Spleen (tissue), 11 donors: ENCODE measurements around the gene BEND7. TPM values are rescaled to one million over a fixed set of nuclear protein-coding genes. Genes with fewer than 3 reads are reported as not detected.

Experiments
- DNase-seq: peaks from one replicate; pipeline ENCODE4 v3.0.0-alpha.2; 2020
- H3K27ac ChIP-seq, 8 donors: fragments of 200-600 bp; sonication (generic) in 7 of 8; 1 replicate in 4 of 8; 2 replicates in 4 of 8; pipeline versions ENCODE4 v1.5.0 to v1.8.0; 2016 to 2021; ENCODE audit warnings: inconsistent platforms in 4 of 8, mild to moderate bottlenecking in 4 of 8, moderate library complexity in 1 of 8
- H3K27me3 ChIP-seq, 7 donors: fragments of 200-600 bp; sonication (generic) in 6 of 7; replicated peaks in 1 of 7; 1 replicate in 4 of 7; 2 replicates in 3 of 7; pipeline versions ENCODE4 v1.5.0 to v1.8.0; 2016 to 2021; ENCODE audit warnings: inconsistent platforms in 3 of 7, mild to moderate bottlenecking in 1 of 7
- H3K36me3 ChIP-seq, 6 donors: fragments of 200-600 bp; sonication (generic) in 5 of 6; 1 replicate in 4 of 6; 2 replicates in 2 of 6; pipeline versions ENCODE4 v1.5.0 to v1.8.0; 2016 to 2021; ENCODE audit warnings: inconsistent platforms in 2 of 6
- H3K4me1 ChIP-seq, 6 donors: fragments of 200-600 bp; sonication (generic) in 5 of 6; 1 replicate in 3 of 6; 2 replicates in 3 of 6; pipeline versions ENCODE4 v1.5.0 to v1.8.0; 2016 to 2021; ENCODE audit warnings: inconsistent platforms in 3 of 6
- H3K4me3 ChIP-seq, 8 donors: fragments of 200-600 bp; sonication (generic) in 7 of 8; 1 replicate in 4 of 8; 2 replicates in 4 of 8; pipeline versions ENCODE4 v1.5.0 to v1.8.0; 2016 to 2021; ENCODE audit warnings: inconsistent platforms in 4 of 8, mild to moderate bottlenecking in 4 of 8, moderate library complexity in 2 of 8
- H3K9me3 ChIP-seq, 8 donors: fragments of 200-600 bp; sonication (generic) in 7 of 8; 1 replicate in 4 of 8; 2 replicates in 4 of 8; pipeline versions ENCODE4 v1.5.0 to v1.8.0; 2016 to 2021; ENCODE audit warnings: inconsistent platforms in 4 of 8
- POLR2A ChIP-seq, 3 donors: fragments of 450-650 bp; IDR thresholded peaks; one replicate each; pipeline ENCODE4 v1.5.1; 2017; ENCODE audit warnings: antibody characterized with exemption in 3 of 3, mild to moderate bottlenecking in 1 of 3
- POLR2AphosphoS5 ChIP-seq, 3 donors: sonication (generic); formaldehyde crosslinking; IDR thresholded peaks; one replicate each; pipeline ENCODE4 v1.5.1; 2017; ENCODE audit warnings: antibody characterized with exemption in 3 of 3
- WGBS, 5 donors: extraction: QIAGEN DNeasy Blood & Tissue Kit in 3 of 5; methylation state at CpG; one replicate each; pipeline versions ENCODE4 v1.1.5 to v1.1.7; 2013 to 2018; 5-methylcytosine and 5-hydroxymethylcytosine counted together
- intact Hi-C: fragments of 100-400 bp; cut with DNase I; formaldehyde crosslinking; loops from one replicate; pipeline ENCODE4 v1.15.0; 2023; ENCODE audit warnings: low total_unique reads
- polyA plus RNA-seq, 3 donors: library from polyadenylated mRNA; stranded (reverse); fragments of 200-250 nt; gene quantifications; one replicate each; pipeline ENCODE4 v1.2.1, GENCODE V29; 2013
- total RNA-seq, 7 donors: library from RNA; depleted of rRNA in 3 of 7; stranded (reverse); fragments of >200 nt in 3 of 7; fragmentation: NEBNext Ultra II Directional in 4 of 7; extraction: Animal tissue kit (Norgen Biotek cat#: 25700) in 4 of 7; gene quantifications; one replicate each; pipeline versions ENCODE4 v1.1.0 to v1.2.1, GENCODE V29; 2016 to 2021
- TF ChIP-seq, protein P1 (sequence below), 11 experiments: fragments of 200-600 bp in 7 of 11; fragments of 450-650 bp in 4 of 11; sonication (generic) in 4 of 11; IDR thresholded peaks in 8 of 11; conservative IDR thresholded peaks in 3 of 11; 1 replicate in 7 of 11; 2 replicates in 4 of 11; pipeline versions ENCODE4 v1.4.0 to v1.8.0; 2016 to 2021; ENCODE audit warnings: antibody characterized with exemption in 11 of 11, inconsistent platforms in 4 of 11, mild to moderate bottlenecking in 1 of 11
- donor health status: healthy with polysubstance abuse.
- donor health status: DM: no; HTN: no; CAD: no; lungs with moderate emphysema.
- donor health status: DM: no; HTN: no; CAD: no.
- donor health status: Bipolar disorder and iron deficiency.
- donor health status: healthy.
- donor health status: DM: no; HTN: no; CAD: no.
- donor health status: DM: yes; HTN: yes; CAD: no.

BEND7 gene
- total and polyA plus RNA-seq, 10 donors: 0.93 to 20.2 (median 10.6) TPM

GRCh38 chr10:13499150-13499549 is 29.7 kb downstream of the BEND7 start:
- H3K4me3 ChIP-seq: no peak overlapping the region
- 91 to 97% (median 95%) methylated on average over 5 of the region's 5 CpGs for WGBS, 5 donors
- no peaks in the 10 kb centered on the region for H3K9me3 ChIP-seq
- no peak for DNase-seq
- H3K4me1 ChIP-seq: peaks cover 0 to 9% (median 0%) of the 10 kb centered on the region in 6 donors
- peaks cover 0 to 10% (median 0%) of the 10 kb centered on the region in 6 donors for H3K36me3 ChIP-seq
- intact Hi-C loops: no loop called here
- no peak overlapping the region for H3K27ac ChIP-seq
- H3K27me3 ChIP-seq: no peaks in the 10 kb centered on the region
- no peak for TF ChIP-seq POLR2A (IDR thresholded peaks at IDR 0.05)
- no peak for TF ChIP-seq POLR2AphosphoS5 (IDR thresholded peaks at IDR 0.05)
- TF ChIP-seq, protein P1, sequence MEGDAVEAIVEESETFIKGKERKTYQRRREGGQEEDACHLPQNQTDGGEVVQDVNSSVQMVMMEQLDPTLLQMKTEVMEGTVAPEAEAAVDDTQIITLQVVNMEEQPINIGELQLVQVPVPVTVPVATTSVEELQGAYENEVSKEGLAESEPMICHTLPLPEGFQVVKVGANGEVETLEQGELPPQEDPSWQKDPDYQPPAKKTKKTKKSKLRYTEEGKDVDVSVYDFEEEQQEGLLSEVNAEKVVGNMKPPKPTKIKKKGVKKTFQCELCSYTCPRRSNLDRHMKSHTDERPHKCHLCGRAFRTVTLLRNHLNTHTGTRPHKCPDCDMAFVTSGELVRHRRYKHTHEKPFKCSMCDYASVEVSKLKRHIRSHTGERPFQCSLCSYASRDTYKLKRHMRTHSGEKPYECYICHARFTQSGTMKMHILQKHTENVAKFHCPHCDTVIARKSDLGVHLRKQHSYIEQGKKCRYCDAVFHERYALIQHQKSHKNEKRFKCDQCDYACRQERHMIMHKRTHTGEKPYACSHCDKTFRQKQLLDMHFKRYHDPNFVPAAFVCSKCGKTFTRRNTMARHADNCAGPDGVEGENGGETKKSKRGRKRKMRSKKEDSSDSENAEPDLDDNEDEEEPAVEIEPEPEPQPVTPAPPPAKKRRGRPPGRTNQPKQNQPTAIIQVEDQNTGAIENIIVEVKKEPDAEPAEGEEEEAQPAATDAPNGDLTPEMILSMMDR (IDR thresholded peaks at IDR 0.05 in 8 of 11, conservative IDR thresholded peaks at IDR 0.05 in 3 of 11): no peak

DNA sequence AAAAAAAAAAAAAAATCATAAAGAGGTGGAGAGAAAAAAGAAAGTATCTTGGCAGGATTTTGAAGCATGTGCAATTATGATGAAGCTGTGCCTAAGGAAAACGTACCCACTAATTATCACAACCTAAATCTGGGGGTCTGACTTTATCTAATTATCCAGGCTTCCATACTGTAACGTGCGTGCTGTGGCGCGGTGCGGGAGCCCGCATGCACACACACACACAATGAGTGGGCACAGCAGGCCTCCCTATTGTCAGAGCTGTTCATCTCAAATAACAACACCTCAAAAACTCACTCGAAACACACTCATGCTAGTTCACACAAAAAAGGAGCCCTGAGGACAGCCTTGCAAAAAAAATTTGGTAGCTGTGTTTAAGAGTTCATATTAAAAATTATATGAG is 31.9 kb downstream of the BEND7 start:
- no peaks in the 10 kb centered on the region for H3K9me3 ChIP-seq
- H3K4me1 ChIP-seq: no peaks in the 10 kb centered on the region
- intact Hi-C loops: no loop called here
- no peak for DNase-seq
- TF ChIP-seq POLR2AphosphoS5 (IDR thresholded peaks at IDR 0.05): no peak
- no peak for TF ChIP-seq POLR2A (IDR thresholded peaks at IDR 0.05)
- TF ChIP-seq, protein P1 (IDR thresholded peaks at IDR 0.05 in 8 of 11, conservative IDR thresholded peaks at IDR 0.05 in 3 of 11): no peak
- no peak overlapping the region for H3K4me3 ChIP-seq
- 88 to 98% (median 93%) methylated on average over 8 of the region's 8 CpGs for WGBS, 5 donors
- H3K27ac ChIP-seq: no peak overlapping the region
- H3K27me3 ChIP-seq: no peaks in the 10 kb centered on the region
- peaks cover 0 to 10% (median 0%) of the 10 kb centered on the region in 6 donors for H3K36me3 ChIP-seq

GRCh38 chr10:13496164-13496563 is 32.6 kb downstream of the BEND7 start:
- H3K27ac ChIP-seq: no peak overlapping the region
- TF ChIP-seq POLR2A (IDR thresholded peaks at IDR 0.05) (no peak), POLR2AphosphoS5 (IDR thresholded peaks at IDR 0.05) (no peak)
- TF ChIP-seq, protein P1 (IDR thresholded peaks at IDR 0.05 in 8 of 11, conservative IDR thresholded peaks at IDR 0.05 in 3 of 11): no peak
- no peaks in the 10 kb centered on the region for H3K4me1 ChIP-seq
- H3K36me3 ChIP-seq: peaks cover 0 to 10% (median 0%) of the 10 kb centered on the region in 6 donors
- intact Hi-C loops: no loop called here
- H3K9me3 ChIP-seq: no peaks in the 10 kb centered on the region
- H3K27me3 ChIP-seq: no peaks in the 10 kb centered on the region
- no peak for DNase-seq
- H3K4me3 ChIP-seq: no peak overlapping the region
- WGBS, 5 donors: 87 to 91% (median 91%) methylated on average over 8 of the region's 8 CpGs

GRCh38 chr10:13492493-13493180 is 36.2 kb downstream of the BEND7 start:
- H3K9me3 ChIP-seq: no peaks in the 10 kb centered on the region
- no peaks in the 10 kb centered on the region for H3K27me3 ChIP-seq
- WGBS, 5 donors: 75 to 89% (median 82%) methylated on average over 16 of the region's 16 CpGs
- TF ChIP-seq POLR2A (IDR thresholded peaks at IDR 0.05) (no peak), POLR2AphosphoS5 (IDR thresholded peaks at IDR 0.05) (no peak)
- TF ChIP-seq, protein P1 (IDR thresholded peaks at IDR 0.05 in 8 of 11, conservative IDR thresholded peaks at IDR 0.05 in 3 of 11): no peak
- intact Hi-C loops: no loop called here
- no peak for DNase-seq
- no peaks in the 10 kb centered on the region for H3K4me1 ChIP-seq
- peaks cover 0 to 10% (median 0%) of the 10 kb centered on the region in 6 donors for H3K36me3 ChIP-seq
- H3K27ac ChIP-seq: peak overlapping the region in 4 of 8 donors; percentile 22 to 43 (median 38)
- H3K4me3 ChIP-seq: peak overlapping the region in 4 of 8 donors; percentile 9 to 34 (median 22)
